Aortic smooth muscle cell (primary cell): Measurements from ENCODE around the gene NUTM2E. TPM values are rescaled to one million over a fixed set of nuclear protein-coding genes. Genes with fewer than 3 reads are reported as not detected.

ENCODE experiments used
- total RNA-seq: library from RNA; depleted of rRNA; stranded (reverse); fragments of >200 nt; gene quantifications from 2 replicates; pipeline ENCODE4 v1.2.3, GENCODE V29; 2014

Gene NUTM2E
- under 0.01 and 0.19 TPM in 2 replicates for total RNA-seq

GRCh38 chr10:79826496-79827215 lies at the start of gene NUTM2E:
Gene NUTM2E (plus strand): TSS chr10:79826739. CDS start chr10:79841741, 15,002 bp downstream.

Other genes with a start within 250 kb of the NUTM2E start
- not detected in 2 replicates for gene SFTPA1, start 215.8 kb upstream of the NUTM2E start, total RNA-seq
- 0.13 and 0.31 TPM in 2 replicates for gene NUTM2B, start 123.5 kb upstream of the NUTM2E start, total RNA-seq
- not detected in 2 replicates for gene SFTPD, start 122.4 kb downstream of the NUTM2E start, total RNA-seq